H9 (cell line): ENCODE results near the gene MRPS14. TPM values are rescaled to one million over a fixed set of nuclear protein-coding genes. Genes with fewer than 3 reads are reported as not detected.
A peak's percentile ranks its signal among the peaks of the same experiment; 100 is the strongest.

Source experiments
- DNase-seq: peaks from one replicate; pipeline ENCODE4 v3.0.0-alpha.2; 2017
- H2AFZ ChIP-seq: one replicate; pipeline ENCODE4 v1.6.1; 2013; ENCODE audit warnings: mild to moderate bottlenecking, low read length, control low read depth, moderate library complexity
- H2AK5ac ChIP-seq: 2 replicates; pipeline ENCODE4 v1.6.1; 2013; ENCODE audit warnings: low read length, control low read depth, mixed read lengths; ENCODE audit not compliant: insufficient read length
- H2BK120ac ChIP-seq: one replicate; pipeline ENCODE4 v1.6.1; 2013; ENCODE audit warnings: low read depth, mild to moderate bottlenecking, low read length, control low read depth, inconsistent platforms; ENCODE audit not compliant: poor library complexity, severe bottlenecking
- H2BK12ac ChIP-seq: 2 replicates; pipeline ENCODE4 v1.6.1; 2013; ENCODE audit warnings: low read length, control low read depth, mixed read lengths, low read depth; ENCODE audit not compliant: insufficient read length
- H2BK15ac ChIP-seq: 2 replicates; pipeline ENCODE4 v1.6.1; 2013; ENCODE audit warnings: low read depth, low read length, control low read depth
- H2BK20ac ChIP-seq: one replicate; pipeline ENCODE4 v1.6.1; 2013; ENCODE audit warnings: low read depth, mild to moderate bottlenecking, low read length, control low read depth, inconsistent platforms; ENCODE audit not compliant: poor library complexity, severe bottlenecking
- H2BK5ac ChIP-seq: 2 replicates; pipeline ENCODE4 v1.6.1; 2013; ENCODE audit warnings: low read length, control low read depth, mixed read lengths; ENCODE audit not compliant: insufficient read length
- H3K14ac ChIP-seq: 2 replicates; pipeline ENCODE4 v1.6.1; 2013; ENCODE audit warnings: low read length, control low read depth; ENCODE audit not compliant: insufficient read depth
- H3K18ac ChIP-seq: 2 replicates; pipeline ENCODE4 v1.6.1; 2013; ENCODE audit warnings: low read depth, mild to moderate bottlenecking, mixed read lengths, low read length, control low read depth; ENCODE audit not compliant: insufficient read length
- H3K23ac ChIP-seq: 2 replicates; pipeline ENCODE4 v1.6.1; 2013; ENCODE audit warnings: low read length, control low read depth, mixed read lengths, low read depth; ENCODE audit not compliant: insufficient read length
- H3K23me2 ChIP-seq: 2 replicates; pipeline ENCODE4 v1.6.1; 2013; ENCODE audit warnings: low read depth, mild to moderate bottlenecking, mixed read lengths, low read length, control low read depth; ENCODE audit not compliant: insufficient read length, poor library complexity, severe bottlenecking
- H3K27ac ChIP-seq: 2 replicates; pipeline ENCODE4 v1.5.1; 2013; ENCODE audit warnings: low read length, control low read depth, mixed read lengths, low read depth; ENCODE audit not compliant: insufficient read length
- H3K27me3 ChIP-seq: 2 replicates; pipeline ENCODE4 v1.6.1; 2013; ENCODE audit warnings: low read length, control low read depth, inconsistent platforms; ENCODE audit not compliant: insufficient read depth
- H3K4ac ChIP-seq: 2 replicates; pipeline ENCODE4 v1.6.1; 2013; ENCODE audit warnings: low read depth, mild to moderate bottlenecking, control low read depth, inconsistent platforms, low read length, moderate library complexity
- H3K4me1 ChIP-seq: 2 replicates; pipeline ENCODE4 v1.6.1; 2013; ENCODE audit warnings: low read length, control low read depth, inconsistent platforms; ENCODE audit not compliant: insufficient read depth
- H3K4me2 ChIP-seq: 2 replicates; pipeline ENCODE4 v1.6.1; 2013; ENCODE audit warnings: low read length, control low read depth, mixed read lengths; ENCODE audit not compliant: insufficient read length, insufficient read depth
- H3K56ac ChIP-seq: 2 replicates; pipeline ENCODE4 v1.6.1; 2013; ENCODE audit warnings: low read depth, mild to moderate bottlenecking, mixed read lengths, low read length, control low read depth; ENCODE audit not compliant: insufficient read length
- H3K79me1 ChIP-seq: 2 replicates; pipeline ENCODE4 v1.6.1; 2013; ENCODE audit warnings: low read depth, mild to moderate bottlenecking, moderate library complexity, low read length, control low read depth, inconsistent platforms; ENCODE audit not compliant: insufficient read depth, poor library complexity, severe bottlenecking
- H3K79me2 ChIP-seq: 2 replicates; pipeline ENCODE4 v1.6.1; 2013; ENCODE audit warnings: low read length, control low read depth, inconsistent platforms; ENCODE audit not compliant: insufficient read depth
- H3K9ac ChIP-seq: 2 replicates; pipeline ENCODE4 v1.6.1; 2013; ENCODE audit warnings: low read length, control low read depth, mixed read lengths; ENCODE audit not compliant: insufficient read length; ENCODE audit errors: extremely low read depth
- H3K9me3 ChIP-seq: one replicate; pipeline ENCODE4 v1.6.1; 2013; ENCODE audit warnings: low read depth, low read length, inconsistent platforms; ENCODE audit not compliant: control insufficient read depth
- H3T11ph ChIP-seq: one replicate; pipeline ENCODE4 v1.6.1; 2013; ENCODE audit warnings: mild to moderate bottlenecking, low read length, control low read depth, inconsistent platforms
- H4K20me1 ChIP-seq: one replicate; pipeline ENCODE4 v1.6.1; 2013; ENCODE audit not compliant: control insufficient read depth, insufficient read length, insufficient read depth
- H4K5ac ChIP-seq: 2 replicates; pipeline ENCODE4 v1.6.1; 2013; ENCODE audit warnings: low read depth, mild to moderate bottlenecking, mixed read lengths, low read length, control low read depth; ENCODE audit not compliant: insufficient read length
- H4K8ac ChIP-seq: replicated peaks from 2 replicates; pipeline ENCODE4 v1.6.1; 2013; ENCODE audit warnings: low read length, control low read depth, mixed read lengths, low read depth; ENCODE audit not compliant: insufficient read length
- H4K91ac ChIP-seq: 2 replicates; pipeline ENCODE4 v1.6.1; 2013; ENCODE audit warnings: low read depth, mild to moderate bottlenecking, moderate library complexity, mixed read lengths, low read length, control low read depth; ENCODE audit not compliant: insufficient read length
- H3K27ac Mint-ChIP-seq, 3 experiments: 2 replicates in 2 of 3; 3 replicates in 1 of 3; pipeline ENCODE4 v1.8.0; 2020 to 2021; ENCODE audit warnings: mixed read lengths in 3 of 3, mild to moderate bottlenecking in 1 of 3, moderate library complexity in 1 of 3
- H3K27me3 Mint-ChIP-seq: 2 replicates; pipeline ENCODE4 v1.8.0; 2021; ENCODE audit warnings: low read depth, mild to moderate bottlenecking, moderate library complexity, mixed read lengths
- H3K36me3 Mint-ChIP-seq, 3 experiments: 2 replicates in 2 of 3; 3 replicates in 1 of 3; pipeline ENCODE4 v1.8.0; 2020 to 2021; ENCODE audit warnings: low read depth in 3 of 3, mixed read lengths in 3 of 3; ENCODE audit not compliant: insufficient read depth in 1 of 3
- H3K4me1 Mint-ChIP-seq, 2 experiments: 2 replicates each; pipeline ENCODE4 v1.8.0; 2020; ENCODE audit warnings: mixed read lengths in 2 of 2
- H3K4me3 Mint-ChIP-seq, 2 experiments: 2 replicates in 1 of 2; 3 replicates in 1 of 2; pipeline ENCODE4 v1.8.0; 2020 to 2021; ENCODE audit warnings: mild to moderate bottlenecking in 2 of 2, mixed read lengths in 2 of 2, moderate library complexity in 1 of 2
- H3K9me3 Mint-ChIP-seq, 2 experiments: 2 replicates in 1 of 2; 3 replicates in 1 of 2; pipeline ENCODE4 v1.8.0; 2020; ENCODE audit warnings: mild to moderate bottlenecking in 2 of 2, mixed read lengths in 2 of 2, moderate library complexity in 1 of 2
- CTCF ChIP-seq: fragments of 200-600 bp; sonication (generic); conservative IDR thresholded peaks from 3 replicates; pipeline ENCODE4 v1.8.0; 2021; ENCODE audit warnings: antibody characterized with exemption, mild to moderate bottlenecking
- WGBS: extraction: QIAGEN DNeasy Blood & Tissue Kit; methylation state at CpG from one replicate; pipeline ENCODE4 v1.1.7; 2013; ENCODE audit warnings: missing lambda C conversion rate, low lambda C conversion rate, mixed read lengths; ENCODE audit not compliant: insufficient read length; ENCODE audit errors: extremely low coverage; 5-methylcytosine and 5-hydroxymethylcytosine counted together
- total RNA-seq: library from RNA; stranded (reverse); gene quantifications from 2 replicates; pipeline ENCODE4 v1.2.1, GENCODE V29; 2021

The MRPS14 gene
- total RNA-seq, 1 experiment from 2014 or later: 30.6 TPM

GRCh38 chr1:175062339-175062738, 39.1 kb upstream of the MRPS14 start:
- Histone ChIP-seq H4K20me1 (no peaks in the 10 kb centered on the region), H4K91ac (no peak overlapping the region), H2BK20ac (peak overlapping the region; percentile 26), H3T11ph (no peak overlapping the region), H2AK5ac (no peak overlapping the region), H3K27me3 (no peaks in the 10 kb centered on the region), H3K4me1 (no peaks in the 10 kb centered on the region), H3K79me2 (no peaks in the 10 kb centered on the region), H2BK5ac (no peak overlapping the region), H4K8ac (no peak overlapping the region), H2BK12ac (no peak overlapping the region), H2BK120ac (no peak overlapping the region), H3K79me1 (no peaks in the 10 kb centered on the region), H3K9ac (no peak overlapping the region), H3K4ac (no peak overlapping the region), H3K23ac (no peak overlapping the region), H3K14ac (no peak overlapping the region), H3K23me2 (no peaks in the 10 kb centered on the region), H3K4me2 (no peak overlapping the region), H3K27ac (no peak overlapping the region), H4K5ac (no peak overlapping the region), H2BK15ac (no peak overlapping the region), H2AFZ (no peak overlapping the region), H3K18ac (no peak overlapping the region), H3K9me3 (no peaks in the 10 kb centered on the region), H3K56ac (no peak overlapping the region)
- H3K4me1 Mint-ChIP-seq: 0 out of 4 replicates have a peak, but pooled peaks cover 2 to 4% of the 10 kb centered on the region in 2 experiments
- WGBS: no CpG with 5 or more reads among the region's 1 CpG
- H3K36me3 Mint-ChIP-seq: no peaks in the 10 kb centered on the region
- DNase-seq: no peak
- no peaks in the 10 kb centered on the region; the same call in 1 of the 2 replicates for H3K27me3 Mint-ChIP-seq
- no peak overlapping the region for H3K4me3 Mint-ChIP-seq
- no peak for TF ChIP-seq CTCF
- H3K9me3 Mint-ChIP-seq: peaks cover 0 to 2% of the 10 kb centered on the region in 2 experiments; a peak in 1 of 5 replicates
- H3K27ac Mint-ChIP-seq: no peak overlapping the region
